Measurements from ENCODE around the gene CCDC154. TPM values are rescaled to one million over a fixed set of nuclear protein-coding genes. Genes with fewer than 3 reads are reported as not detected.

CCDC154 gene
- total and polyA plus RNA-seq, 4 donors = 1.8 to 9.6 (median 2.9) TPM

DNA sequence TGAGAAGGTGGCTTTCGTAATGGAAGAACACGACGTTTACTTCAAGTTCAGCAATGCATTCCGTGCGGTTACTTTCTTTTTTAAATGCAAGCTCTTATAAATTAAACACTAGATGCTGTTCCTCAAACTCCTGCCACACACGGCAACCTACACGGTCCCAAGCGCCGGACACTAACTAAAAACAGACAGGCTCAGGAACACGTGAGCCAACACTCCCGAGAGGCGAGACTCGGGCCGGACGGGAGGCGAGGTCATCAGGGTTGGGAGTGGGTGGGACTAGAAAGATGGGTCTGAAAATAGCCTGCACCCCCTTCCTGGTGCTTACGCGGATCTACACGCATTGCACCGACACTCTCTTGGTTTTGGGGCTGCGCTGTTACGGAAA is 24.1 kb upstream of the CCDC154 start:
- H3K27ac ChIP-seq (ENCODE audit: low read depth in 1 of 2, low read length in 2 of 2) = no peak overlapping the region
- H3K4me3 ChIP-seq (ENCODE audit: low read length in 2 of 2) = no peak overlapping the region
- no peaks in the 10 kb centered on the region for H3K9me3 ChIP-seq (ENCODE audit: control insufficient read depth, low read length)
- H3K4me1 ChIP-seq (ENCODE audit: control insufficient read depth in 1 of 2, insufficient read depth in 2 of 2, low read length in 2 of 2) = no peaks in the 10 kb centered on the region
- no peak for ATAC-seq (ENCODE audit: low FRiP score)
- H3K36me3 ChIP-seq (ENCODE audit: control insufficient read depth in 1 of 2, insufficient read depth in 2 of 2, low read length in 1 of 2) = no peaks in the 10 kb centered on the region
- DNase-seq = no peak
- WGBS, 2 donors = 83 to 87% methylated on average over 22 of the region's 22 CpGs
- H3K27me3 ChIP-seq (ENCODE audit: control insufficient read depth in 1 of 2, insufficient read depth in 2 of 2, low read length in 1 of 2) = no peaks in the 10 kb centered on the region
- intact Hi-C loops (cut with DNase I) = no loop called here

GRCh38 chr16:1466968-1467521 is 22.7 kb upstream of the CCDC154 start:
- H3K4me3 ChIP-seq (ENCODE audit: low read length in 2 of 2) = no peak overlapping the region
- no peaks in the 10 kb centered on the region for H3K4me1 ChIP-seq (ENCODE audit: control insufficient read depth in 1 of 2, insufficient read depth in 2 of 2, low read length in 2 of 2)
- no peak overlapping the region for H3K27ac ChIP-seq (ENCODE audit: low read depth in 1 of 2, low read length in 2 of 2)
- intact Hi-C loops (cut with DNase I) = no loop called here
- 77% methylated on average over 13 to 14 of the region's 14 CpGs for WGBS, 2 donors
- ATAC-seq (ENCODE audit: low FRiP score) (no peak), DNase-seq (peak in 1 of 2 donors; percentile 69)
- no peaks in the 10 kb centered on the region for H3K9me3 ChIP-seq (ENCODE audit: control insufficient read depth, low read length)
- no peaks in the 10 kb centered on the region for H3K27me3 ChIP-seq (ENCODE audit: control insufficient read depth in 1 of 2, insufficient read depth in 2 of 2, low read length in 1 of 2)
- H3K36me3 ChIP-seq (ENCODE audit: control insufficient read depth in 1 of 2, insufficient read depth in 2 of 2, low read length in 1 of 2) = no peaks in the 10 kb centered on the region

- no peaks in the 10 kb centered on the region for H3K36me3 ChIP-seq (ENCODE audit: control insufficient read depth in 1 of 2, insufficient read depth in 2 of 2, low read length in 1 of 2)
- DNase-seq (no peak), ATAC-seq (ENCODE audit: low FRiP score) (no peak)
- H3K27me3 ChIP-seq (ENCODE audit: control insufficient read depth in 1 of 2, insufficient read depth in 2 of 2, low read length in 1 of 2) = no peaks in the 10 kb centered on the region
- H3K4me1 ChIP-seq (ENCODE audit: control insufficient read depth in 1 of 2, insufficient read depth in 2 of 2, low read length in 2 of 2) = no peaks in the 10 kb centered on the region
- no peaks in the 10 kb centered on the region for H3K9me3 ChIP-seq (ENCODE audit: control insufficient read depth, low read length)
- no peak overlapping the region for H3K27ac ChIP-seq (ENCODE audit: low read depth in 1 of 2, low read length in 2 of 2)
- no peak overlapping the region for H3K4me3 ChIP-seq (ENCODE audit: low read length in 2 of 2)
- WGBS, 2 donors = 91% methylated on average over 24 of the region's 24 CpGs
- intact Hi-C loops (cut with DNase I) = no loop called here
These were observed 21.7 kb upstream of the CCDC154 start for GRCh38 chr16:1466054-1466453.

GRCh38 chr16:1465567-1465915 is 21.2 kb upstream of the CCDC154 start:
- intact Hi-C loops (cut with DNase I) = no loop called here
- WGBS, 2 donors = 92 to 93% methylated on average over 12 to 13 of the region's 13 CpGs
- Histone ChIP-seq H3K4me1 (ENCODE audit: control insufficient read depth in 1 of 2, insufficient read depth in 2 of 2, low read length in 2 of 2) (no peaks in the 10 kb centered on the region), H3K27me3 (ENCODE audit: control insufficient read depth in 1 of 2, insufficient read depth in 2 of 2, low read length in 1 of 2) (no peaks in the 10 kb centered on the region), H3K27ac (ENCODE audit: low read depth in 1 of 2, low read length in 2 of 2) (no peak overlapping the region), H3K9me3 (ENCODE audit: control insufficient read depth, low read length) (no peaks in the 10 kb centered on the region), H3K4me3 (ENCODE audit: low read length in 2 of 2) (no peak overlapping the region), H3K36me3 (ENCODE audit: control insufficient read depth in 1 of 2, insufficient read depth in 2 of 2, low read length in 1 of 2) (no peaks in the 10 kb centered on the region)
- DNase-seq (peak in 1 of 2 donors; percentile 75), ATAC-seq (ENCODE audit: low FRiP score) (no peak)

DNA sequence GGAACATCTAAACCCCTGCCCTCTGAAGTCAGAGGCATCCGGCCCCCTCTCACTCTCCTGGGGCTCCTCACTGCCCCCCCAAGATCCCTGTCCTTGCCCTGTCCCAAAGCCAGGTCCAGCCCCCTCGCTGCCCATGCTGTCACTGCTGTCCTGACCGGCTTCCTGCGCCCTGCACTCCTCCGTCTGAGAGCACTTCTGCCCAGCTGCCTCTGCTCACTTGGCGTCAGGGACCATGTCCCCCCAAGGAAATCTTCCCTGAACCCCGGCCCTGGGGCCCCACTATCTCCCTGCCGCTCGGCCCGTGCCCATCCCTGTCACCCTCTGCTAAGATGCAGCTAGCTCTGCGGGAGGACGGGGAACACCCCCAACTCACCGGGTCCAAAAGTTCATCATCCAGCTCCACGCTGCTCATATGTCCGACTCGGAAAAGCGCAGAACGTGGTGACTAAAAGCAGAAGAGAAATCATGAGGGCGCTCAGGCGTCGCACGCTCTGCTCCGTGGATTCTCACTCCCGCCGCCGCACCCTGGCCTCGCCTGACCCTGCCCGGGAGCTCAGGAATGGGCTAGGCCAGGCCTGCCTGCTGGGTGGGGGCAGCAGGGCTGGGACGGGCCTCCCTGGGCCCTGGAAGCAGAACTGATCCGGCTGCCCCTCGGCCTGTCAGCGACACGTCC is 20.7 kb upstream of the CCDC154 start:
- DNase-seq (peak in 1 of 2 donors; percentile 29), ATAC-seq (ENCODE audit: low FRiP score) (no peak)
- H3K27me3 ChIP-seq (ENCODE audit: control insufficient read depth in 1 of 2, insufficient read depth in 2 of 2, low read length in 1 of 2) = no peaks in the 10 kb centered on the region
- H3K9me3 ChIP-seq (ENCODE audit: control insufficient read depth, low read length) = no peaks in the 10 kb centered on the region
- no peak overlapping the region for H3K27ac ChIP-seq (ENCODE audit: low read depth in 1 of 2, low read length in 2 of 2)
- H3K36me3 ChIP-seq (ENCODE audit: control insufficient read depth in 1 of 2, insufficient read depth in 2 of 2, low read length in 1 of 2) = no peaks in the 10 kb centered on the region
- intact Hi-C loops (cut with DNase I) = no loop called here
- no peaks in the 10 kb centered on the region for H3K4me1 ChIP-seq (ENCODE audit: control insufficient read depth in 1 of 2, insufficient read depth in 2 of 2, low read length in 2 of 2)
- H3K4me3 ChIP-seq (ENCODE audit: low read length in 2 of 2) = no peak overlapping the region
- WGBS, 2 donors = 89 to 92% methylated on average over 33 of the region's 33 CpGs

DNA sequence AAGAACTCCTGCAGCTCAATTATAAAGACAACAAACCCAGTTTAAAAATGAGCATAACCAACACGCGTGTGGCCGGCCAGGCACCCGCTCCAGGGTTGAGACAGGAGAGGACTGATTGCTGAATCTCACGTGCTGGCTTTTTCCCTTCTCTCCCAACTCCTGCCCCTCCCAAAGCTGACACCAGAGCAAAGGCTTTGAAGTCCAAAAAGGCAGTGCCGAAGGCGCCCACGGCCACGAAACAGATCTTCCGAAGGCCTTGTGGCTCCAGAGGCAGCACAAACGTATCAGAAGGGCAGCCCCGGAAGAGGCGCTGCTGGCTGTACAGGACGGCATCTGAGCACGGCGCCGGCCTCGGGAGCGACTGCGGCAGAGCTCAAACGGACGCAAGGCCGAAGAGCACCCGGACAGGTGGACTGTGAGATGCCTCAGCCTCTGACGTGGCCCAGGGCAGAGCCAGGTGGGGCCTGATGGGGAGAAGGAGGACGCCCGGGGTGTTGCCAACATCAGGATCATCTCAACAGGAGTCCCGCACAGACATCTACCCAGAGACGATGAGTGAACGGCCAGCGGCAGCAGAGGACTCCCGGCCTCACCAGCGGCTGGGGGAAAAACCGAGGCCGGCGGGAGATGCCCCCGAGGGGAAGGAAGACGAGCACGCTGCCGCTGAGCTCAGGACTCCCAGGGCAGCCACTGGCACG is 20.0 kb upstream of the CCDC154 start:
- 92% methylated on average over 41 of the region's 41 CpGs for WGBS, 2 donors
- Histone ChIP-seq H3K4me3 (ENCODE audit: low read length in 2 of 2) (no peak overlapping the region), H3K27ac (ENCODE audit: low read depth in 1 of 2, low read length in 2 of 2) (no peak overlapping the region), H3K36me3 (ENCODE audit: control insufficient read depth in 1 of 2, insufficient read depth in 2 of 2, low read length in 1 of 2) (no peaks in the 10 kb centered on the region), H3K27me3 (ENCODE audit: control insufficient read depth in 1 of 2, insufficient read depth in 2 of 2, low read length in 1 of 2) (no peaks in the 10 kb centered on the region), H3K4me1 (ENCODE audit: control insufficient read depth in 1 of 2, insufficient read depth in 2 of 2, low read length in 2 of 2) (no peaks in the 10 kb centered on the region), H3K9me3 (ENCODE audit: control insufficient read depth, low read length) (no peaks in the 10 kb centered on the region)
- peak; percentile 24 for ATAC-seq (ENCODE audit: low FRiP score)
- intact Hi-C loops (cut with DNase I) = no loop called here
- no peak for DNase-seq

GRCh38 chr16:1461146-1461545 is 16.8 kb upstream of the CCDC154 start:
- Histone ChIP-seq H3K4me3 (ENCODE audit: low read length in 2 of 2) (no peak overlapping the region), H3K4me1 (ENCODE audit: control insufficient read depth in 1 of 2, insufficient read depth in 2 of 2, low read length in 2 of 2) (no peaks in the 10 kb centered on the region), H3K27ac (ENCODE audit: low read depth in 1 of 2, low read length in 2 of 2) (no peak overlapping the region), H3K36me3 (ENCODE audit: control insufficient read depth in 1 of 2, insufficient read depth in 2 of 2, low read length in 1 of 2) (no peaks in the 10 kb centered on the region), H3K27me3 (ENCODE audit: control insufficient read depth in 1 of 2, insufficient read depth in 2 of 2, low read length in 1 of 2) (no peaks in the 10 kb centered on the region), H3K9me3 (ENCODE audit: control insufficient read depth, low read length) (no peaks in the 10 kb centered on the region)
- intact Hi-C loops (cut with DNase I) = no loop called here
- DNase-seq (no peak), ATAC-seq (ENCODE audit: low FRiP score) (no peak)
- WGBS, 2 donors = 86 to 87% methylated on average over 24 of the region's 24 CpGs

DNA sequence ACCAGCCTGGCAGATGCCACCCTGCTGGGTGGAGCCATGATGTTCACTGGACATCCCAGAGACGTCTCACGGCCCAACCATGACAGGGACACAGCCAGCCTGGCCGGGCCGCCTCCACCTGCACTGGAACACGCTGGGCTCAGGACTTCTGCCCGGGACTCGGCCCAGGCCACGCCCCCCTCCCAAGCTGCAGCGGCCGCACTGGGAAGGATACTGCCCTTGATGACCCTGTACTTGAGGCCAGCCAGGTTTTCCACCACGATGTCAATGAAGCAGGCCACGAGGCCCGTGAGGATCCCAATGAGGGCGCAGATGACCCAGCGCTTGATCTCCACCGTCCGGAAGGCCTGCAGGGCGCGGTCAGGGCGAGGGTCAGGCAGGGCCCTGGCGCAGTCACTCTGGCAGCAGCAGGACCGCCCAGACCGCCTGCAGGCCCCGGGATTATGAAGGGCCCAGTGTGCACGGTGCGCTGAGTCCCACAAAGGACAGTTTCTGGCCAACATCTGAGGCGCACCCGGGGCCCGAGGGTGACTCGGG is 16.3 kb upstream of the CCDC154 start:
- H3K36me3 ChIP-seq (ENCODE audit: control insufficient read depth in 1 of 2, insufficient read depth in 2 of 2, low read length in 1 of 2) = no peaks in the 10 kb centered on the region
- WGBS, 2 donors = 92% methylated on average over 30 of the region's 30 CpGs
- intact Hi-C loops (cut with DNase I) = no loop called here
- H3K4me3 ChIP-seq (ENCODE audit: low read length in 2 of 2) = no peak overlapping the region
- H3K4me1 ChIP-seq (ENCODE audit: control insufficient read depth in 1 of 2, insufficient read depth in 2 of 2, low read length in 2 of 2) = no peaks in the 10 kb centered on the region
- H3K27me3 ChIP-seq (ENCODE audit: control insufficient read depth in 1 of 2, insufficient read depth in 2 of 2, low read length in 1 of 2) = no peaks in the 10 kb centered on the region
- H3K27ac ChIP-seq (ENCODE audit: low read depth in 1 of 2, low read length in 2 of 2) = no peak overlapping the region
- no peaks in the 10 kb centered on the region for H3K9me3 ChIP-seq (ENCODE audit: control insufficient read depth, low read length)
- DNase-seq = peak in 1 of 2 donors; percentile 66
- no peak for ATAC-seq (ENCODE audit: low FRiP score)

- Histone ChIP-seq H3K27me3 (ENCODE audit: control insufficient read depth in 1 of 2, insufficient read depth in 2 of 2, low read length in 1 of 2) (no peaks in the 10 kb centered on the region), H3K4me1 (ENCODE audit: control insufficient read depth in 1 of 2, insufficient read depth in 2 of 2, low read length in 2 of 2) (no peaks in the 10 kb centered on the region), H3K4me3 (ENCODE audit: low read length in 2 of 2) (no peak overlapping the region), H3K9me3 (ENCODE audit: control insufficient read depth, low read length) (no peaks in the 10 kb centered on the region), H3K36me3 (ENCODE audit: control insufficient read depth in 1 of 2, insufficient read depth in 2 of 2, low read length in 1 of 2) (no peaks in the 10 kb centered on the region), H3K27ac (ENCODE audit: low read depth in 1 of 2, low read length in 2 of 2) (no peak overlapping the region)
- WGBS, 2 donors = 72 to 87% methylated on average over 9 to 10 of the region's 10 CpGs
- no peak for DNase-seq
- no peak for ATAC-seq (ENCODE audit: low FRiP score)
- intact Hi-C loops (cut with DNase I) = no loop called here
These were observed 15.6 kb upstream of the CCDC154 start for GRCh38 chr16:1459967-1460366.

Measured in aorta (tissue), 5 donors.